ENCODE data around the gene CHSY1.

The CHSY1 gene

DNA sequence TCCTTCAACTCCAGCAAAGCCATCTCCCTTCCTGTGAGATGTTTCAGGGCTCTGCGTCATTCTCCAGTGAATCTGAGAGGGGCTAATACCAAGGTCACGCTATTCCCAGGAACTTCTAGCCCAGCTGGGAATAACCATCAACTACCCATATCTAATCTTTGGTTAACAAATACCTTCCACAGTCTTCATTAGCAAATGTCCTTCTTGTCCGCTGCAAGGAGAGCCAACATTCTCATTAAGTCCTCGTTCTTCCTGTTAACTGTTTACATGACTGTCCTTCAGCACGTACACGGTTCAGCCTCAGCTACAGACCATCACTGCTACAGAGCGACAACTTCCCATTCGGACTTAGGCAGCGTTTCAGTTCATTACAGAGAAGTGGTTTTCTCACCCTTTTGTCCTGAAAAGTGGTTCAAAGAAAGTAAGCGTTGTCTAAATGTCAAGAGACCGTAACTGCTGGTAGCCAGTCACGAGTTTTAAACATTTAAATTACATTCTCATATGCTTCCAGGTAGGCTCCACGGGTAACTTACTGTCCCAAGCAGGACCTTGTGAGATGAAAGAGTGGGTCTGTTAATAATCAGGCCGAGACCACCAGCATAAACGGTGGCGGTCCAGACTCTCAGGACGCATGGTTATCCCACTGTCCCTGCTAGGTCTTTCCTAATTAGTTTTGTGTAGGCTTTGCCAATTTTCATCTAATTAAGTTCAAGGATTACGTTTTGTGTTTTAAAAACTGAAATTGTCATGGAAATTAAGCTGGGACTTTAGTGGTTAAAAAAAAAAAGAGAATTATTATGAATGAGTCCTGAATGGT is 63.8 kb downstream of the CHSY1 start:
- no peak for DNase-seq (ENCODE audit: low read depth)

DNA sequence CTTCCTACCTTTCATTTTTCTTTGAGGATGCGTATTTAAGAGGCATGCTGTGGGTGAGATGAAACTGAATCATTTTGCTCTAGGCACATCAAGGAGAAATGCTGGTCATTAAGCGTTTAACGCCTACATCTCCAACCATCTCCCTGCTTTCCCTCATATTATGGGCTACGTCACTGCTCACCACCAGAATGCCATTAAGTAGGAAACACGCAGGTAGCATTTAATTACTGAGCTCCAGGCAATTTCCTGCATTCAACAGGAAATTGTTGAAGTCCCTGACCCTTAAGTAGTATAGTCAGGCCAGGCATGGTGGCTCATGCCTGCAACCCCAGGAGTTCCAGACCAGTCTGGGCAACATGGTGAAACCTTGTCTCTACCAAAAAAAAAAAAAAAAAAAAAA is 66.1 kb downstream of the CHSY1 start:
- DNase-seq (ENCODE audit: low read depth) = no peak

DNA sequence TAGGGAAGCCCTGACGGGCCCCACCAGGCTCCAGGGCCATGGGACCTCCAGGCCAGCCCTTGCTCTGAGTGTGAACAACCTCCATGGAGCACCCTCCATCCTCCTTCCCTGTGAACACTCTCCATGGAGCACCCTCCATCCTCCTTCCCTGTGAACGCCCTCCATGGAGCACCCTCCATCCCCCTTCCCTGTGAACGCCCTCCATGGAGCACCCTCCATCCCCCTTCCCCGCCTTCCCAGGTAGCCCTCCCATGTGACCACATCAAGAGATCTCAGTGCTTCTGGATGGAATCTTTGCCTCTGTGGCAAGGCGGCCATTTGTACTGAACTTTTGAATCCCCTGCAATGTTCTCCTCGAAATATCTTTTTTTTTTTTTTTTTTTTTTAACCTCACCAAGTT is 66.5 kb downstream of the CHSY1 start:
- no peak for DNase-seq (ENCODE audit: low read depth)

DNA sequence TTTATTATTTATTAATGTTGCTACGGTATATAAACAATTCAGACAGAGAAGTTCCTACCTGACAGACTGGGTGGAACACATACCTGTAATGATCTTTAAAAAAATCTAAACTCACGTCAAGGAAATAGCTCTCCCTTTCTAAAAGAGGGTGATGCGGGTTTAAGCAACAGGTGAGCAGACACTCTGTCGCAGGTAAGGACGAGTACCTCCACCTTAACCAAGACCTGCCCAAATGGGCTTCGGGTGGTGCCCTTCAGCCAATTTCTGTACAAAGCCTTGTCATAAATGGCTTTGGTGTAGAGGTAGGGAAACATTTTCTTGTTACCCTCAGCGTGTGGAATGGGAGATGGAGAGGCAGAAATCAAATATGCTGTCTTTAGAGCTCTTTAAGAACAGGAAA is 67.0 kb downstream of the CHSY1 start:
- DNase-seq (ENCODE audit: low read depth) = no peak

DNA sequence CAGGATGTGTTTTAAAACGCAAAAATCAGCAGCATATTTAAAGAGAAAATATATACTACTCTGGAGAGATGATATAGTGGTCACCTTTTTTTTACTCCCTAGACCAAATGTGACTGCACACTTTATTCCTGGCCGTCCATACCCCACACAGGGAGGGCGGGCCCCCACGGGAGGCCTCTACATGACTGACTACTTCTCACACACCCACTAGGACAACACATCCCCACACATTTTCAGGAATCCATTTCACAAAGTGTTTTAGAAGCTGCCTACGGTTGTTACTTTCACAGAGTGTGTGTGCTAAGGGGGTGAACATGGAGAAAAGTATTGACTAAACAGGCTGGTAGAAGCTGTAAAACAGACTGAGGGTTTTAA is 67.9 kb downstream of the CHSY1 start:
- no peak for DNase-seq (ENCODE audit: low read depth)

DNA sequence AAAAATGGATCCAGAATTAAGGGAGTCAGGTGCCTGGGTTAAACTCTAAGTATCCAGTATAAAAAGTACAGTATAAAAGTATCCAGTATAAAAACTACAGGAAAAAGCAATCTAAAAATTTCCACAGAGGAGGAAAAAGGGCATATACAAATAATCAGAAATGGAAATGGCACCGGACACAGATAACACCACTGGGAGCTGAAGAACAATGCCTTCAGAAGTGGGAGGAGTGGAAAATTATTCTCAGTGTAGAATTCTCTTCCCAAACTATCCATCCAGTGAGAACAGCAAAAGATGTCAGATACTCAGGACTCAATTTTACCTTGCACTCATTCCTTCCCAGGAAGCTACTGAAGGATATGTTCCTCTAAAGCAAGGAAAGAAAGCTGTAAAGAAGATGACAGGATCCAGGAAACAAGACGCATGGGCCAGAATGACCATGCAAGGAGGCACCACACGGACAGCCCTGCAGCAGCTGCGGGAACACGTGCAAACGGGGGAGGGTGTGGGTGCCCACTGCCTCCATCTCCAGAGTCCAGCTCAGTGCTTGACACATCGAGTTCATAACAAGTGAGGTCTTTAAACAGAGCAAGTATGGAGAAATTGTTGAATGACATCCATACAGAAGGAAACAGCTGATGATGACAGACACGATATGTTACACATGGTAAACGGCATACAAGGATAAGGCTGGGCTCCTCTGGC is 68.5 kb downstream of the CHSY1 start:
- no peak for DNase-seq (ENCODE audit: low read depth)

DNA sequence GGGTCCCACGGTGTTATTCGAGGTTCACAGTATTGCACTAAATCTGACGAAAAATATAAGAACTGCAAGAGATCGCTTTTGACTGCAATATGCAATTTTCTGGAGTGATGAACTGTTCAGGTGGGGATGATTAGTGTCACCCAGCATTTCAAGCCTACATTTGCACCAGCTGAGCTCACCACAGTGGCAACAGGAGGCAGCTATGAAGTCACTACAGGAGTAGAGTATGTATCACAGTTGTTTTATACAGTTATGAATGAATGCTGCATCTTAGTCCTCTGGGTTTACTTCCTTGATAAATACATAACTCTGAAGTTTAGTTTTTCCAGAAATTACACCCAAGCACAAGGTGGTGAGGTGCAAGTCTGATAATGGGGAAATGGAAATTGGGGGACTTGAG is 69.6 kb downstream of the CHSY1 start:
- DNase-seq (ENCODE audit: low read depth) = no peak

DNA sequence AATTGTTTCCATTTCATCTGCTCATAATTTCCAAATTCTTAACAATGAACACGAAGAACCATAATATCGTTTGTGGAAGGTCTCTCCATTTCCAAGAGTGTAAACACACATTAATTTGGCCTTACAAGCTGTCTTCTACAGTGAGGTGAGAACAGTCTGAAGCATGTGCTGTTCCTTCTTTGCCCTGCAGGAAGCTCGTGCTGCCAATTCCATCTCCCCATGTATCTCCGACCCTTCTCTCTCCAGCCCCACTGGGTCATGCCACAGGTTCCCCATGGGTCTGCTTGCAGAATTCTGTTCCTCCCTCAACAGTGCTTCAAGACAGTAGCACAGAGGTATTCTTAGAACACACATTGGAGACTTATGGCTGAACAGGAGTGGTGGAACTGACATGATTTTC is 70.5 kb downstream of the CHSY1 start:
- DNase-seq (ENCODE audit: low read depth) = no peak

DNA sequence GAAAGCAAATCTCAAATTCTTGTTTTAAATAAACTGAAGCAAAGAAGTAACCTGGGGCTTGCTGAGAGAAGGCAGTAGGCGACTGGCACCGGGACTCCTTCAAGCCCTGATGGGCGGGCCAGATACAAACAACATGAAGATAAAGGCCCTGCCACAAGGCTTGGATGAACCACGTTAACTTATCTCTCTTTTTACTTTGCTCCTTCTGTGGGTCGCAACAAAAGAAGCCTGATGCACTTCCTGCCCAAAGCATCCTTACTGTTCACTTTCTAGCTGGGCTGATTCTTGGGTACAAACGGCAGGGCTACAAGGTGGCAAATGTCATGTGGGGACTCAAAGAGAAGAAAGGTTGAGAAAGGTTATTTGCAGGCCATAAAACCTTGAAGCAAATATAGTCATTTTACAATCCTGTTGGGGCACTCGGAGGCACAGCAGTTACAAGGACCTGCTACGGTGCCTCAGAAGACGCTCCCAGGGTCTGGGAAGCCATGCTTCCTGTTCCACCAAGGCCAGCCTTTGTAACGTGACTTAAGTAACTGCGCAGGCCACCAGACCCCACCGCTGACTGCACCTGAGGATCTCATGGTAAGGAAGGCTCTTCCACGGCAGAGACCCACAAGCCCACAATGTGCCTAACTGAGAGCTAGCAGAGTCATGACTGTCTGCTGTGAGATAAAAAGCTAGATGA is 71.1 kb downstream of the CHSY1 start:
- DNase-seq (ENCODE audit: low read depth) = no peak

DNA sequence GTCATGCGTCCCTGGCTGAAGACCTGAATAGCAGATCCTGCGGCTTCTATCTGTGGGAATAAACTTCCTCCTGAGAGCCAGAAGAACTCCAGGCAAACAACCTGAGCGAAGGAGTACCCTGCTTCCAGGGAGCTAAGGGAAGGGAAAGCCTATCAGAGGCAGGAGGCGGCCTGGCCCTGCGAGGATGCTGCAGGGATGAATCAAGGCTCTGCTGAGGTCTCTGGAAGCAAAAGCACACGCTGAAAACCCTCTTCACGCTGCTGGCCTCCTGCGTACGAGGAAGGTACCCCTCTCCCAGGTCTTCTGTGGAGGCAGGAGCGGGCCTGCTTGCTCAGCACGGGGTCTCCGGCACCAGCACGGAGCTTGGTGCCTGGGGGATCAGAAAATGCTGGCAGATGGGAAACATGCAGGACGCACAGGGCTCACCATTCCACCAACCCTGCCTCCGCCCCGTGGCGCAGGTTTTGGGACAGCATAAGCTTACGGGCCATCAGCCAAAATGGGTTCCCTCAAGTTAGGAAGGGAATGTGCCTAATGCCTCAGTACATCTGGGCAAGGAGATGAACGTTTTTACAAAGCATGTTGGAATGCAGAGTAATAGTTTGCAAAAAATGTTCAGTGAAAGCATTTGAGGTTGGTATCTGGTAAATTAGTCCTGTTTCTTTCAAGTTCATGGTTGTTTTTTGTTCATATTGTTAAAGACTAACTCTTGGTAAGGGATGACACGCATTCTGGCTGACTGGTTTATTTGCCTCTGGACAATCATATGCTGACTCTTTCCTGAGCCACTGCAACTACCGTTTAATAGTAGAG is 72.3 kb downstream of the CHSY1 start:
- no peak for DNase-seq (ENCODE audit: low read depth)

DNA sequence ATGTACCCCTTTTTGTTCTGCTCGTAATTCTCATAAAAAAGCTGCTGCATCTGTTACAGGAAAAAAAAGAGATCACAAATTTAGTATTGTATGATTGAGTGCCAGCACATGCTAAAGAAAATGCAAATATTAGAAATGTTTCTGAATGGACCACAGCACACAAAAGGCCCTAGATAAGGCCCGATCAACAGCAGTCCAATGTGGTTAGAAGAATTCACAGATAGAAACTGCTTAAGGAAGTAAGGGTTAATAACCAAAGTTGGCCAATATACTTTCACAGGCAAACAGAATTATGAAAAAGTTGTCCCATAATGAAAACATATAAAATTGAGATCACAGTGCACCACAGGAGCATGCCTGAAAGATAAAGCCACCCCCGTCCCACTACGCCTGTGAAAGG is 72.9 kb downstream of the CHSY1 start:
- no peak for DNase-seq (ENCODE audit: low read depth)

DNA sequence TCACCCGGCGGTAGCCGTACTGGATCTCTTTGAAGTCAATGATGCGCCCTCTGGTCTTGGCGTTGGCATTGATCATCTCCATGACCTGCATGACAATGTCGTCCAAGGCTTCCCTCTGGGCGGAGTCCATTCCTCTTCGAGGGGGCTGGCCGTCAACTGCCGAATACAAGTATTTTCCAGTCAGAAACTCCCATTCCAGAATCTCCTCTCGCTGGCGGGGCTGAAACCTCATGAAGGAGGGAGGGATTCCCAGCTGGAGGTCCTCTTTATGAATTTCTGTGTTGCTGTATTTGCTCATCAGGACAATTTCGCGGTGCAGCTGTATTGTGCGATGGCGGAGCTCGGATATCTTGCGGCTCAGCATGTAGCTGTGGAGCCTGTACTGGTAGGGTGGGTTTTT is 73.4 kb downstream of the CHSY1 start:
- DNase-seq (ENCODE audit: low read depth) = no peak

DNA sequence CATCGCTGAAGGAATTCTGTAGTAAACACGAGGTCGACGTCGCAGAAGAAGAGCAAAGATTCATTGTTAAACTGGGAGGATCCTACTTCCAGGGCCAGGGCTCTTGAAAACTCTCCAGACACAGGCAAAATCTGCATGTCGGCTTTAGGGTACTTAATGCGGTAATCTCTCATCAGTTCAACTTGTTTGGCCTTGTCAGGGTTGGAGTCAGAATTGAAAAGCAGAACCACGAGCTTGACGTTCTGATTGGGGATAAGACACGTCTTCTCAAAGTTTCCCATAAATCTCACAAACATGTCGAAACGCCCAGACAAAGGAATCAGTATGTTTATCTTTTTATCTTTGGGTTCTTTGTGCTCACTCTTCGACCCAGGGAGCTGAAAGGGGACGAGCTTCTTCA is 74.0 kb downstream of the CHSY1 start:
- no peak for DNase-seq (ENCODE audit: low read depth)

DNA sequence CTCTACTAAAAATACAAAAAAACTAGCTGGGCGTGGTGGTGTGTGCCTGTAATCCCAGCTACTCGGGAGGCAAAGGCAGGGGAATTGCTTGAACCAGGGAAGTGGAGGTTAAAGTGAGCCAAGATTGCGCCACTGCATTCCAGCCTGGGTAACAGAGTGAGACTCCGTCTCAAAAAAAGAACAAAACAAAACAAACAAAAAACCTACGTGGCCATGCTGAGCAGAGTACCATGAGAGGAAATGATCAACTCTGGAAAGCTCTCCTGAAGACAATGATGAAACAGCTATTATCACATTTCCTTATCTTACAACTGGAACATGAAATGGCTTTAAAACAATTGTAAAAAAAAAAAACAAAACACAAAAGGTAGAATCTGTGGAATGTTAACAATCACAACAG is 75.2 kb downstream of the CHSY1 start:
- DNase-seq (ENCODE audit: low read depth) = no peak

DNA sequence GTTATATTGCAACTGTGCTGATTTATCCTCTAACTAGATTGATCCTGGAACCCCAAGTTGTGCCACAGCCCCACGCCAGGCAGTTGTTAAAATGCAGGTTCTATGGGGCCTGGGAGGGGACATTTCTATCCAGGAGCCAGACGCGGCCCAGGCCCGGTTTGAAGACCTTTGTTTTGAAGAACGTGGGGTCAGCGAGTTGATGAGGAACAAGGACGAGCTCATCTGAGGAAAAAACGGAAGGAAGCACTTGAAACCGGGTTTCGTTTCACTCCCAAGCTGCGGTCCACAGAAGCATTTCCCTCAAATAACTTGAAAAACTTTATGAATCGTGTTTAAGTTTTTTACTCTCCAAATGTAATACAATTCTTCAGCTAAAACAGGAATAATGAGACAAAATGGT is 76.4 kb downstream of the CHSY1 start:
- DNase-seq (ENCODE audit: low read depth) = no peak

DNA sequence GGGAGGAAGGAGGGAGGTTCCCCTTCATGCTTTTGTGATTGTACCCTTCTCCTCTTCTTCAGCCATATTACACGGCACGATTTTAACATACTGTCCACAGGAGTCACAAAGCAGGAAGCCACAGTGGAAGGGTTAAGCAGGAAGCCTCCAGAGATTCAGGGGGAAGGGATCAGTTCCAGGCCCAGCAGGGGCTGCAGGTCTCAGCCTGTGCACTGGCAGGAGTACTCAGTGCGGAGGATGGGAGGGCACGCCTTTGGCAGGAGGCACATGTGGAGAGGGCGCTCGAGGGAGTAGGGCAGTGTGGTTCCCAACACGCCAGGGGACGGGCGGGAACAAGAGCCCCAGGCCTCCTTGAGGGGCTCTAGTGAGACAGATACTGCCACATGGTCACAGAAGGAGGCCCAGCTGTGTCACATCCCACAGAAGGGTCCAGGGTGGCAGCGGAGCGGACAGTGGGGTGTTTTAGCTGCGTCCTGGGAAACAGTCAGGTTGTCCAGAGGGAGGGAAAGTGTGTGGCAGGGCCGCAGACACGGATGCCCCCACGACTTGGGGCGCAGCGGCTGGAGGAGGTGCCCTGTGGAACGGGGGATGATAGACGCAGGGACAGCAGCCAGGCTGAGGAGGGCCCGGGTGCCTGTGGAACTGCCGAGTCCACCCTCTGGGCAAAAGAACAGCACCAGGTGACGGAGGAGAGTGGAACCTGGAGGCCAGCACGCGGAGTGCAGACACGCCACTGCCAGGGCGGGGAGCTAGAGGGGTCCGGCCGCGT is 77.5 kb downstream of the CHSY1 start:
- no peak for DNase-seq (ENCODE audit: low read depth)

DNA sequence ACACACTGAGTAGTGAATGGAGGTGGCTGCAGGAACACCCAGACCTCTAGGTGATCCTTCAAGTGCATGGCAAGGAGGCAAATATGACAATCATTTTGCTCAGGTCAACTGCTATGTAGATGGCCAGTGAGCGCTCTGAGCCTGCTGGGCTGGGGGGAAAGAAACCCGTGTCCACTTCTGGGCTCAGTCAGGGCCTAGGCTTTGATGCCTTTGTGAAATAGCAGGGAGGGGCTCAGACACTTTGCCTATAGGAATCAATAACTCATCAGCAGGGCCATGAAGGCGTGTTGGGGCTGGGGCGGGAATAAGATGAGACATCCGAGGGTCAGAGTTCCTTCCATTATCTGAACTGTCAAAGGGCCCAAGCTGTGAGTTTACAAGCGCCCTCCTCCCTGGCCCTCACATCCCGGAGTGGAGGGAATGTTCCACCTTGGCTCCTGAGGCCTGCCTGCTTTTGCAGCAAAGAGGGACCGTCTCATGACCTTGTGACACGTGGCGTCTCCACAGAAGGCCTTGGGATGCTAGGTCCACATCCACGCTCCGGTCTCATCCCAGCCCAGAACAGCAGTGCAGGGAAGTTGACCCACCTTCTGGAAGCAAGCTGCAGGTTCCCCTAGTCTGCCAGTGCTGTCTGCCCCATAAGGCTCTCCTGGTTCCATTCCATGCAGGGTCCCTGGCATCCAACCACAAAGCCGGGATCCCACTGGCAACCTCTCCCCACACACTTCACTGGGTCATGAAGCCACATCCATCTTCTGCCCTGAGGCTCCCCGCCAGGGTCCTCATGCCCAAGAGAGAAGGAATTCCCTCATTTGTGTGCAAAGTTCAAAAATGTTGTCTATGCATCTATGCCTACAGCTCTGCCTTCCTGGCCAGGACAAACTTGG is 78.4 kb downstream of the CHSY1 start:
- no peak for DNase-seq (ENCODE audit: low read depth)

DNA sequence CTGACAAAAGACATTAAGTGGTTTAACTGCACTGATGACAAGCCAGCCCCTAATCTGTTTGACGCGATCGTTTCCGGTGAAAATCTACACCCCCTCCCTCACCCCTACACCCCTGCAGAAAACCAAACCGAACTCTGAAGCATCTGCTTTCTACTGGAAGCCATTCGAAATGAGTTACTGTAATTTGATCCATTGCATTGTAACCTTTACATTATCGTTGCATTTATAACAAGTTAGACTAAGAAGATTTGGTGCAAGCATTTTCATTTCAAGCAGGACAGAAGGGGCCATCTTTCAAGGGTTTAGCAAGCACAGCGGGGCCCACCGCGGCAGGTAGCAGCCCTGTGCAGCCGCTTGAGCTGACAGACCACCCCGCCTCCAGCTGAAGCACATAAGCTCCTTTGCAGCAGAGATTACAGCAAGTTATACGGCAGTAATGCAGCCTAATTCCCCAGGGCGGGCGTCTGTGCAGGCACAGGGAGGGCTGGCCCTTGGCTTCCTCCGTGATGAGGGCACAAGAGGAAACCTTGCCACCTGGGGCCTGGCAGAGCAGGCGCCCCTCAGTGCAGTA is 79.3 kb downstream of the CHSY1 start:
- DNase-seq (ENCODE audit: low read depth) = no peak

DNA sequence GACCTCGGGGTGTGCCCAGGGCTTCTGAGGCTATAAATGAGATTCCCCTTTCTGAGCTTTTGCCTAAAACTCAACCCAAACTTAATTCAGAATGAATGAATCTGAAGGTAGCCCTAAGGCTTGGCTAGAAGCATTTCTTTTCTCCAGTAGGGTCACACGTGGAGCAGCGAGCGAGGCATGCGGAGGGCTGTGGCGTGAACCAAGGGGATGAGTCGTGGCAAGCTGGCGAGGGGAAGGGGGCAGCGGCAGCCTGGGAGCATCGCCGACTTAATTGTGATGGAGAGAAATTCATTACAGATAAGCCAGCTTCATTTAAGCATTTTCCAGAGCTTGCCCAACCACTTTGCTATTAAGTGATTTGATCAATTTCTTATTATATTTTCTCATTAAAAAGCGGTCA is 79.9 kb downstream of the CHSY1 start:
- no peak for DNase-seq (ENCODE audit: low read depth)

Data from CMK (cell line).